NCI-H446 treated with DMSO at 0.1 percent for 48 hours (cell line): Measurements from ENCODE around the gene HTR3A.

Experiments used
- DNase-seq: peaks from one replicate; lab custom pipeline; 2025; lab: John Stamatoyannopoulos, UW

Gene HTR3A

DNA sequence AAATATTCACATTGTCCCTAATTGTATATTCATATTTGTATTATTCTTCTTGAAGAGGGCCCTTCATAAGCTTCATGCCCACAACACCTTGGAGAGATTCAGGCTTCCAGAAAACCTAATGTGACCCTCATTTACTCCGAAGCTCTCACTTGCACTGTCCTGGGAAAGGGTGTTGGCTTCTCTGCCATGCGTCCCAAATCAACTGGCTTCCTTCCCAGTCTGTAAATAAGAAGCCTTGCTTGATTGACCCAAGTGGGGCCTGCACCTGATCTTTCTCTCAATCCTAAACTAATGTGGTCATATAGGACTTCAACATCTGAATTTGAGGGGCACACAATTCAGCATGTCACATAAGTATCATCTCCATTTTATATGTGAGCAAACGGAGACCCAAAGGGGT, 44.1 kb downstream of the HTR3A start:
- DNase-seq: no peak

DNA sequence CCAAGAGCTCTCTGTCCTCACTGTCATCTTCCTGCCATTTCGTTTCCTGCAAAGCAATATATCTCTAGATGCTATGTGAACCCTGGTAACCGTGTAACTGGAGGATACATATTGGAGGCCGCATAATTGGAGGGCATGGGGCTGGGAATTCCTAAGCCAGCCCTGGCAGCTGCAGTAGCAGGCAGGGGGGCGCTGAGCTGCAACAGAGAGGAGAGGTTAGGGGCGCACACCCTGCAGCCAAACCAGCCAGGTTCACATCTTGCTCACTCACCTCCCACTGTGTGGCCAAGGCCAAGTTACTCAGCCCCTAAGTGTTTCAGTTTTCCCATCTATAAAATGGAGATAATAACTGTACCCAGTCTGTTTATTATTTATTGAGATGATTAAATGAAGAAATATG, 44.7 kb downstream of the HTR3A start:
- DNase-seq: no peak

DNA sequence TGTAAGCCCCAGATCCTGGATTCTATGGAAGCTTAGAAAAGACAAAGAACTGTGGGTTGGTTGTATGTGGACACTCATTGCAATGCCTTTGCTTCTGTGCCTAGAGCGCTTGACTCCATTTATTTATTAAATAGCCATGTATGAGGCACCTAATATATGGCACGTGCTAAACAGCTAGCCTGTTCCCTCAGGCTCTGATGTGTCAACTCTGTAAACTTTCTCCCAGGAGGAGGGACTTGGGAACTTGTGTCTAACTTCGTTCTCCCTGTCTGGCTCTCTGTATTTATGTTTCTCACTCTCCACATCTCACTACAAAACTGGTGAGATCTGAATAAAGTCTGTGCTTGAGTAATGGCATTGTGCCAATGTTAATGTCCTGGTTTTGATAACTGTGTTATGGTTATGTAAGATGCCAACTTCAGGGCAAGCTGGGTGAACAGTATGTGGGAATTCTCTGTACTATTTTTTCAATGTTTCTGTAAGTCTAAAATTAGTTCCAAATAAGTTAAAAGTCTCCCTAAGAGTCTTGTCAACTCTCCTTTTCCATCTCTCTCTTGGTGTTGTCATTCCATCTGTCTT, 50.5 kb downstream of the HTR3A start:
- DNase-seq: no peak

DNA sequence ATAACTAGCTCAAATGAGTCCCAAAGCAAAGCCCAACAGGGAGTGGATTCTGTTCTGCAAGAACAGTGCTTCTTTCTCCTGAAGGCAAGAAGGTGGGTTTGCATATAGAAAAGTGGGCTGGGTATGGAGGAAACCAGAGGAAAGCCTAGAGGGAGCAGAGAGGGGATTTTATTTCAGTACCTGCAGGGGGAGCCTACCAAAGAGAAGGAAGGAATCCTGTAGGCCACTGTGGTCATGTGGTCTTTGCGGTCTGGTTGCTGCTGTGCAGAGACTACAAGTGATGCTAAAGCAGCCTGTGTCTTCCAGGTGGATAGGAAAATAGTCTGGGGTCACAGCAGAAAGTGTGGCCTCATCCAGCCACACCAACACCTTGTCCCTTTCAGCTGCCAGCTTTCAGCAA, 51.4 kb downstream of the HTR3A start:
- DNase-seq: no peak

DNA sequence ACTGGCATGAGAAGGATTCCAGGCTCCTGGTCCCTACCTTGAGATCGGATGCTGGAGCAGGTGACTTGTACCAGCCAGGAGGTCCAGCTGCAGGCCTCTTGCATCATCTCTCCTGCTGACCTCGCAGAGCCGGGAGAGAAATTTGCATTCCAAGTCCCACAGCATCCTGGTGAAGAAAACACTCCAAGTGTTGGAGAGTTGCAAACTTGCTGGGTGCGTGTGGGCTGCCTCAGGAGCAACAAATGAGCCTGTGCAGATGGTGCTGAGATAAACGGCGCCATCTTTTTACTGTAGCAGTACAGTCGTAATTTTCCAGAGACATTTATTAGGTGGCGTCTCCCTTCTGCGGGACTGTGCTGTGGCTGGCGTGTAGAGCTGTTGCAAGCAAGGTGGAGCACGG, 52.5 kb downstream of the HTR3A start:
- no peak for DNase-seq

DNA sequence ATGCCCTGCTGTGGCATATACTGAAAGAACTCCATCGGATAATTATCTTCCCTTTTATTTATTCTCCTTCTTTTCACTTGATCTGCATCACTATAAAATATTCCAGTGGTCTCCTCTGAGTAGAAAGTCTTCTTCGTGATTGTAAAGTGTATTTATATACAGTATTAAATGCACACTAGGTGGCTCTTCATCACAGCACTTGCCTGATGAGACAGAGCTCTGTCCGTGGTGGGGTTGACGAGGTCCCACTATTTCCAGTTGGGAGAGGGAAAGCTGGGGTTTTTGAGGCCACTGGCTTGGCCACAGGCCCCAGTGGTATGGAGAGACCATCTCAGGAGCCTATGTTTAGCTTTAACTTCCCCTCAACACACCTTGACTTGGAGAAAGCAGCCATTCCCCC, 53.0 kb downstream of the HTR3A start:
- DNase-seq: no peak

DNA sequence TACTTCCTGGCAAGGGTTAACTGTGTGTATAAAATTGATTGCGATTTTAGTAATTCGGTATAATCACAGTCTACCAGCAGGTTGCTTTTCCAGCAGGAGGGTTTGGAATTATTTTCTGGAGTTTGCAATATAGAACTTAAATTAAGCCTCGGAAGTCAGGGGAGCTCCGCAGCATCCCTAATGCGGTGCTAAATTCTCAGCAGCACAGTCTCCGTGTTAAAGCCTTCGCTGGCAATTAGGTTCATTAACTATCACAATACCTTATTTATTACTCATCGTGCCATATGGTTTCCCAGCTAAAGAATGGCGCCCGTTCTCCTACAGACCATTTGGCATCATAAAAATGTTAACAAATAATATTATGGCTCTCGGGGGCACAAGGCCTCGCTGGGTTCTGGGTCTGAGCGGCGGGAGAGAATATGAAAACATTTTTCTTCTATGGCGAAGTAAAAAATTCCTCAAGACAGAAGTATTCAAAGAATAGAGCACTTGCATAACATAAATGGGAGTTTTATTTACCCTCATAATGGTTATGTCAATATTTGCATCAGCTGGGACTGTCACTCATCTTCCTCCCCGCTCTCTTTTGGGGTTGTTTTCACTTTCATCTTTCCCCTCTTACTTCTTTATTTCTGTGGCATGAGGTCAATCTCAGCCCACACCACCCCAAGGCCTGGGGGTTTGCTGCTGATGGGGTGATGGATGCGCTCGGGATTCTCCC, 56.5 kb downstream of the HTR3A start:
- DNase-seq: no peak

DNA sequence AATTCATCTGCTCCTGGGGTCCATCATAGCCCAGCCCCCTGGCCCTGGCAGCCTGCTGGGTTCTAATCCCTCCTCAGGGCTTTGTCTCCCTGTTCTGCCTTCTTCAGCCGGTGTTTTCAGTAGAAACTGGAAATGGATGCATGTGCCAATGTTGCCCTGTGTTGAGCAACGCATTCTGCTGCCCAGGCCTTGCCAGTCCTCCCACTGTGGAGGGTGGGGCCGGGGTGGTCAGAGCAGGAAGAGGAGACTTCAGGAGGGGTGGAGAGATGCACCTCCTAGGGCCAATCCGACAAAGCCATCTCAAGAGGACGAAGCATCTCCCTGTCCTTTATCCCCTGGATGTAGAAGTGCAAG, 57.0 kb downstream of the HTR3A start:
- DNase-seq: no peak

DNA sequence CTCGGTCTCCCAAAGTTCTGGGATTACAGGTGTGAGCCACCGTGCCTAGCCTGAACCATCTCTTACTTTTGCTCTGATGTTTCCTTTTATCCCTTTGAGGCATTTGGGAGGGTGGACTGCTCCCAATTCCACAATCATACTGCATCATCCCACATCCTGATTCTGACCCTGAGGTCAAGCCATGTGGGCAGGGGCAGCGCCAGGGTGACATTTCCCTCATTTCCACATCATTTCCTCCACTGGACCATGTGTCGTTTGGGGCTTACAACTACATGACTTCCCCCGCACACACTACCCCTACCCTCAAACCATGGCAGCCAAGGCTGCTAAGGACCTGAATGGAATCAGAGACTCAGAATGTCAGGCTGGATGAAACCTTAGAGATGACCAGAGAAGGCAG, 58.2 kb downstream of the HTR3A start:
- DNase-seq: no peak

DNA sequence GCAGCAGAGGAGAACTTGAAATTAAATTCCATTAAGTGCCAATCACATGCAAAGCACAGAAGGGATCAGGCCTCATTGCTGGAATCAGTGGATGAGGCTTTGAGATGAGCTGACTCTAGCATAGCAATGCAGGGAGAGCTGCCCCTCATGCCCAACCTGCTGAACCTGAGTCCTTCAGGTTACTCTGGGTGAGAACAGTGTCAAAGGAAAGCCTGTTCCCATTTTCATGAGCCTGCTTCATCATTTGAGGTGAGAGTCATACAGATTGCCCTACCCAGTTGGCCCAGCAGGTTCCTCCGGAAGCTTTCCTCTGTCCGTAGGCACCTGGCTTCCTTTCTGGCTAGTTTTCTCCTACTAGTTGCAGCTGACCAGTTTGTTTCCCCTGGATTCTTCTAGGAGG, 58.7 kb downstream of the HTR3A start:
- DNase-seq: no peak

DNA sequence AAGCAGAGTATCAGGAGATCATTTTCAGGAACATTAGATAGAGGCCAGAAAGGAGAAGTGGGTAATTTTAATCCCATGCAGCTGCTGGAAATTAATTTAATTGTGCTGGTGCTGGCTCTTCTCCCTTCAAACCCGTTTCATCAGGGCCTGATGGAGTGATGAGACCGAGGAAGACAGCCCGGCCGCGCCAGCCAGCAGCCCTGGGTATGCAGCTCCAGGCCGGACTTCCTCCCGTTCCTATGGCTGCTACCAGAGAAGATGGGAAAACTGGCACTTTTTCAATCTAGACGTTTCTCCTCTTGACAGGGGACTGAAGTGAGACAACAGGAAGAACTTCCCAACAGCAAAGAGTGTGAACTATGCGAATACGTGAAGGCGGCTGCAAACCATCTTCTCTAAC, 60.0 kb downstream of the HTR3A start:
- no peak for DNase-seq

DNA sequence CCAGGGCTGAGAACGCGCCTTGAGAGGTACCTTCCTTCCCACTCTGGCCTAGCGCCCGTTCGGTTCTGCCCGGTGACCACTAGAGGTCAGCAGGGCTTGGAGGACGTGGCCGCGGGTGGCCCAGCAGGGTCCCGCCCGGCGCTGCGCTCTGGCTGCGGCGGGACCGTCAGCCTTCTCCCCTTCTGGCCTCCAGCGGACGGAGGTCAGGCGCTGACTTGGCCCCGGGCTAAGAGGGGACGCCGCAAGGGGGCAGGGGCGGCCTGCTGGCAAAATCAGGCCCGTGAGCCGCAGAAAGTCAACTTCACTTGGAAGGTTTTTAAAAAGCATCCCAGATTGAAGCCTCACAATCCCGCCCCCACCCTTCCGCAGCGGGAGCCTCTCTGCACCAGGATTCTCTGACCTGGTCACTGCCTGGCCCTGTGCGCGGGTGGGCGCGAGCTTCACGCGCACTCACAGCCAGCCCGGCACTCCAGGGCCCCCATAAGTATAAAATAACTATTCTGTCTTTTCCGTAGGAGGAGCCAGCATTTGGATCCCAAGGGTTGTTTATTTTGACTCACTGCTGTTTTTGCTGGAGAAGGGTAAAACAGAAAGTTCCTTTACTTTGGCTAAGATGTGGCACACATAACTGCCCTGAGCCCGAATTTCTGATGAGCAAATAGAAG, 61.4 kb downstream of the HTR3A start:
- no peak for DNase-seq

DNA sequence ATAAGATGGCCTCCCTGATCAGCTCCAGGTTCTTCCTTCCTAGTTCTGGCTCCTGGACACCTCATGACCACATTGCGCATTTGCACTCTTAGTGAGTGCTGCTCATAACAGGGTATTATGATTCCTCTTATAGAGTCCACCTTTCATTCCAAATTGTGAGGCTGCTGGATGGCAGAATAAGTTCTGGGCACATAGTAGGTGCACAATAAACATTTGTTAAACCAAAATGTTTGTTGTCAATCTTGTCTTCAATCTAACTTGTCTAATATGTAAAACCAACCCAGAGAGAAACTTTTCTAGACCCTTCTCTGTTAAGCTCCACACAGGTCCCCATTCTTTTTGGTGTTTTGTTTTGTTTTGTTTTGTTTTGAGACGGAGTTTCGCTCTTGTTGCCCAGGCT, 62.0 kb downstream of the HTR3A start:
- DNase-seq: no peak

DNA sequence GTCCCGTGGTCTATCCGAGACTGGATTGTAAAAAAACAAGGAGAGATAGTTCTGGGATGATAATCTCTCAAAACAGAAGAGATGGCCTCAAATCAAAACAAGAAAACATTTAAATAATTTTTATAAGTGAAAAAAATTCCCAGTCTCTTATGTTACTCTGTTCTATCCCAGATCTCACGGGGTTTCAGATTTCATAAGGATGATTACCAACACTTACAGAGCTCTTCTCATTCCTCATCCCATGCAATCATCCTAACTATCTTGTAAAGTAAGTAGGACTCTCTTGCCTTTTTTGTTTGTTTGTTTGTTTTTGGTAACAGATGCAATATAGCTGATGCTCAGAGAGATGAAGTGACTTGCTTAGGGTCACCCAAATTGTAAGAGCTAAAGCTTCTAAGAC, 64.6 kb downstream of the HTR3A start:
- no peak for DNase-seq
